Mesothelial cell of epicardium (in vitro differentiated cells): ENCODE data around the gene CLCN4. TPM values are rescaled to one million over a fixed set of nuclear protein-coding genes. Genes with fewer than 3 reads are reported as not detected.

Source experiments
- DNase-seq, 2 experiments: peaks; one replicate each; pipeline ENCODE4 v3.0.0; 2021; ENCODE audit warnings: low spot score in 2 of 2; ENCODE audit not compliant: unreplicated experiment in 2 of 2
- H3K27ac Mint-ChIP-seq: 2 replicates; pipeline ENCODE4 v1.8.0; 2021; ENCODE audit warnings: mixed read lengths
- H3K27me3 Mint-ChIP-seq: 2 replicates; pipeline ENCODE4 v1.8.0; 2021; ENCODE audit warnings: low read depth, mixed read lengths
- H3K36me3 Mint-ChIP-seq: 2 replicates; pipeline ENCODE4 v1.8.0; 2021; ENCODE audit warnings: mixed read lengths
- H3K4me1 Mint-ChIP-seq: 2 replicates; pipeline ENCODE4 v1.8.0; 2021; ENCODE audit warnings: mixed read lengths
- H3K4me3 Mint-ChIP-seq: 2 replicates; pipeline ENCODE4 v1.8.0; 2021; ENCODE audit warnings: mild to moderate bottlenecking, moderate library complexity, mixed read lengths
- H3K9me3 Mint-ChIP-seq: 2 replicates; pipeline ENCODE4 v1.8.0; 2021; ENCODE audit warnings: mixed read lengths
- CTCF ChIP-seq: fragments of 200-600 bp; sonication (generic); IDR thresholded peaks from one replicate; pipeline ENCODE4 v1.5.0; 2021; ENCODE audit warnings: antibody characterized with exemption; ENCODE audit not compliant: unreplicated experiment
- total RNA-seq: library from RNA; stranded (reverse); gene quantifications from 3 replicates; pipeline ENCODE4 v1.2.1, GENCODE V29; 2021

Gene CLCN4
- total RNA-seq, 1 donor from 2014 or later, result 8.6 TPM

- H3K4me3 Mint-ChIP-seq, result no peak overlapping the region
- no peak for TF ChIP-seq CTCF
- H3K27me3 Mint-ChIP-seq, result no peaks in the 10 kb centered on the region
- peaks cover 40% of the 10 kb centered on the region for H3K9me3 Mint-ChIP-seq
- no peaks in the 10 kb centered on the region for H3K4me1 Mint-ChIP-seq
- DNase-seq, result no peak
- no peak overlapping the region for H3K27ac Mint-ChIP-seq
- peaks cover 14% of the 10 kb centered on the region for H3K36me3 Mint-ChIP-seq
Measured at GRCh38 chrX:10223781-10224180, 67.0 kb downstream of the CLCN4 start.

- Mint-ChIP-seq H3K36me3 (peaks cover 9% of the 10 kb centered on the region), H3K4me3 (no peak overlapping the region), H3K9me3 (peaks cover 32% of the 10 kb centered on the region), H3K4me1 (peaks cover 4% of the 10 kb centered on the region), H3K27me3 (no peaks in the 10 kb centered on the region), H3K27ac (no peak overlapping the region)
- TF ChIP-seq CTCF, result no peak
- DNase-seq, result no peak
Measured at GRCh38 chrX:10230222-10230621, 73.4 kb downstream of the CLCN4 start.

DNA sequence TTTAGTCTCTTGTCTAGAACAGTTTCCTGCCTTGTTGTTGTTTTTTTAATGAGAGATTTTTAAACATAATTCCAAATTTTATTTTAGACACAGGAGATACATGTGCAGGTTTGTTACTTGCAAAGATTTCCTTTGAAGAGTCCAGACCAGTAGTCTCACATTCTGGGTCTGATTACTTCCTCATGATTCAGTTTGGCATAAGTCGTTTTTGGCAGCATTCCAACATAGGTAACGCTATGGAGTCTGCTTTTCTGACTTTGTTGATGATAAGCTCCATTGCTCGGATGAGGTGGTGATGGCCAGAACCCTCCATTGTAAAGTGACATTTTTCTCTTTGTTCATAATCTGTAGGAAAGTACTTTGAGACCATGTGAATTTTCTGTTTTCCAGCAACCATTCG lies 74.7 kb downstream of the CLCN4 start:
- H3K4me3 Mint-ChIP-seq, result no peak overlapping the region
- no peaks in the 10 kb centered on the region for H3K27me3 Mint-ChIP-seq
- DNase-seq, result no peak
- peaks cover 28% of the 10 kb centered on the region for H3K9me3 Mint-ChIP-seq
- no peak overlapping the region for H3K27ac Mint-ChIP-seq
- TF ChIP-seq CTCF, result no peak
- peaks cover 3% of the 10 kb centered on the region for H3K36me3 Mint-ChIP-seq
- H3K4me1 Mint-ChIP-seq, result peaks cover 4% of the 10 kb centered on the region

GRCh38 chrX:10233173-10233572 lies 76.4 kb downstream of the CLCN4 start:
- H3K27ac Mint-ChIP-seq, result no peak overlapping the region
- no peak for DNase-seq
- H3K27me3 Mint-ChIP-seq, result no peaks in the 10 kb centered on the region
- H3K36me3 Mint-ChIP-seq, result peaks cover 2% of the 10 kb centered on the region
- H3K4me1 Mint-ChIP-seq, result peaks cover 4% of the 10 kb centered on the region
- no peak for TF ChIP-seq CTCF
- peaks cover 31% of the 10 kb centered on the region for H3K9me3 Mint-ChIP-seq
- no peak overlapping the region for H3K4me3 Mint-ChIP-seq

GRCh38 chrX:10233696-10234095 lies 76.9 kb downstream of the CLCN4 start:
- no peak for DNase-seq
- H3K9me3 Mint-ChIP-seq, result peaks cover 31% of the 10 kb centered on the region
- no peak overlapping the region for H3K27ac Mint-ChIP-seq
- H3K27me3 Mint-ChIP-seq, result no peaks in the 10 kb centered on the region
- H3K4me1 Mint-ChIP-seq, result peaks cover 4% of the 10 kb centered on the region
- H3K4me3 Mint-ChIP-seq, result no peak overlapping the region
- no peak for TF ChIP-seq CTCF
- H3K36me3 Mint-ChIP-seq, result peaks cover 2% of the 10 kb centered on the region

DNA sequence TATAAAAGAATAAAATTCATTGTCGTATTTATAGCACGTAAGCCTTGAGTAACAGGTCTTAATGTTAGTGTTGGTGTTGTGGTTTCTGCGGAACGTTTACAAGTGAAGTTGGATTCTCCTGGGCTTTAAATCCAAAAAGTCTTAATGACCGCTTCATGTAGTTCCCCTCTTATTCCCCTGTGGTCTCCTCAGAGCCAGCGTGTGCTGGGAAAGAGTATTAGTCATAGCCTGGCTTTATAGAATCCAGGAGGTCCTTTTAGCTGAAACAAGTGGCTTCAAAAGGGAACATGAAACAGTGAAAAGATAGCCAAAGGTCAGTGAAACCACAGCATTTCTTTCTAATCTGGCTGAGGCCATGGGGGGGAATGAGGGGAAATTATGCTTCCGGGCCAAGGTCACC lies 79.1 kb downstream of the CLCN4 start:
- TF ChIP-seq CTCF, result no peak
- no peak overlapping the region for H3K4me3 Mint-ChIP-seq
- no peak overlapping the region for H3K27ac Mint-ChIP-seq
- no peak for DNase-seq
- peaks cover 2% of the 10 kb centered on the region for H3K36me3 Mint-ChIP-seq
- H3K9me3 Mint-ChIP-seq, result peaks cover 35% of the 10 kb centered on the region
- no peaks in the 10 kb centered on the region for H3K27me3 Mint-ChIP-seq
- H3K4me1 Mint-ChIP-seq, result peaks cover 4% of the 10 kb centered on the region
